Ascending aorta (tissue), 2 donors: ENCODE data around the gene MARCHF2. TPM values are rescaled to one million over a fixed set of nuclear protein-coding genes. Genes with fewer than 3 reads are reported as not detected.

Source experiments
- DNase-seq, 2 donors: peaks; one replicate each; pipeline ENCODE4 v3.0.0-alpha.2; 2019; ENCODE audit warnings: low spot score in 2 of 2
- H3K27ac ChIP-seq, 2 donors: fragments of 200-600 bp; sonication (generic); one replicate each; pipeline ENCODE4 v1.5.1; 2016 to 2017; ENCODE audit warnings: mild to moderate bottlenecking in 1 of 2
- H3K27me3 ChIP-seq: fragments of 200-600 bp; sonication (generic); one replicate; pipeline ENCODE4 v1.5.1; 2017
- H3K36me3 ChIP-seq, 2 donors: fragments of 200-600 bp; sonication (generic); one replicate each; pipeline ENCODE4 v1.5.1; 2016
- H3K4me1 ChIP-seq, 2 donors: fragments of 200-600 bp; sonication (generic); one replicate each; pipeline ENCODE4 v1.5.1; 2016 to 2017; ENCODE audit warnings: mild to moderate bottlenecking in 1 of 2
- H3K4me3 ChIP-seq, 2 donors: fragments of 200-600 bp; sonication (generic); one replicate each; pipeline ENCODE4 v1.5.1; 2016 to 2017; ENCODE audit warnings: mild to moderate bottlenecking in 1 of 2
- H3K9me3 ChIP-seq, 2 donors: fragments of 200-600 bp; sonication (generic); one replicate each; pipeline ENCODE4 v1.5.1; 2016
- CTCF ChIP-seq, 3 experiments: fragments of 200-600 bp in 2 of 3; fragments of 450-650 bp in 1 of 3; sonication (generic) in 2 of 3; IDR thresholded peaks; one replicate each; pipeline ENCODE4 v1.5.1; 2016 to 2019; ENCODE audit warnings: antibody characterized with exemption in 3 of 3, mild to moderate bottlenecking in 1 of 3, moderate library complexity in 1 of 3
- intact Hi-C: fragments of 100-400 bp; cut with DNase I; formaldehyde crosslinking; loops from one replicate; pipeline ENCODE4 v1.15.1; 2023
- total RNA-seq: library from RNA; depleted of rRNA; stranded (reverse); fragments of >200 nt; gene quantifications from one replicate; pipeline ENCODE4 v1.1.0, GENCODE V29; 2016

The MARCHF2 gene
- total RNA-seq, 1 donor from 2014 or later = 151 TPM

GRCh38 chr19:8475005-8475404, 61.9 kb downstream of the MARCHF2 start:
- no peaks in the 10 kb centered on the region for H3K27me3 ChIP-seq
- TF ChIP-seq CTCF (IDR thresholded peaks at IDR 0.05) = no peak
- no peak overlapping the region for H3K4me3 ChIP-seq
- H3K4me1 ChIP-seq = no peaks in the 10 kb centered on the region
- no peak for DNase-seq
- intact Hi-C loops = no loop called here
- no peaks in the 10 kb centered on the region for H3K9me3 ChIP-seq
- H3K36me3 ChIP-seq = peaks cover 63 to 86% of the 10 kb centered on the region in 2 donors
- H3K27ac ChIP-seq = no peak overlapping the region

GRCh38 chr19:8476524-8476923, 63.4 kb downstream of the MARCHF2 start:
- DNase-seq = no peak
- Histone ChIP-seq H3K27me3 (no peaks in the 10 kb centered on the region), H3K36me3 (peaks cover 58 to 79% of the 10 kb centered on the region in 2 donors), H3K9me3 (no peaks in the 10 kb centered on the region), H3K4me3 (no peak overlapping the region), H3K4me1 (no peaks in the 10 kb centered on the region), H3K27ac (no peak overlapping the region)
- TF ChIP-seq CTCF (IDR thresholded peaks at IDR 0.05) = no peak
- intact Hi-C loops = no loop called here

- H3K4me3 ChIP-seq = no peak overlapping the region
- no peaks in the 10 kb centered on the region for H3K4me1 ChIP-seq
- H3K36me3 ChIP-seq = peaks cover 51 to 74% of the 10 kb centered on the region in 2 donors
- no peaks in the 10 kb centered on the region for H3K27me3 ChIP-seq
- TF ChIP-seq CTCF (IDR thresholded peaks at IDR 0.05) = no peak
- peak overlapping the region in 1 of 2 donors; percentile 36 for H3K27ac ChIP-seq
- intact Hi-C loops = no loop called here
- H3K9me3 ChIP-seq = no peaks in the 10 kb centered on the region
- DNase-seq = no peak
Observed at GRCh38 chr19:8477889-8478288, 64.8 kb downstream of the MARCHF2 start.

- Histone ChIP-seq H3K4me3 (no peak overlapping the region), H3K4me1 (no peaks in the 10 kb centered on the region), H3K27ac (peak overlapping the region in 1 of 2 donors; percentile 36), H3K36me3 (peaks cover 51 to 72% of the 10 kb centered on the region in 2 donors), H3K9me3 (no peaks in the 10 kb centered on the region), H3K27me3 (no peaks in the 10 kb centered on the region)
- intact Hi-C loops = no loop called here
- no peak for TF ChIP-seq CTCF (IDR thresholded peaks at IDR 0.05)
- no peak for DNase-seq
Observed at GRCh38 chr19:8478598-8478997, 65.5 kb downstream of the MARCHF2 start.

- peaks cover 57 to 74% of the 10 kb centered on the region in 2 donors for H3K36me3 ChIP-seq
- H3K4me1 ChIP-seq = no peaks in the 10 kb centered on the region
- no peak overlapping the region for H3K4me3 ChIP-seq
- H3K9me3 ChIP-seq = no peaks in the 10 kb centered on the region
- intact Hi-C loops = no loop called here
- no peak for DNase-seq
- no peak overlapping the region for H3K27ac ChIP-seq
- no peaks in the 10 kb centered on the region for H3K27me3 ChIP-seq
- TF ChIP-seq CTCF (IDR thresholded peaks at IDR 0.05) = no peak
Observed at GRCh38 chr19:8481201-8481600, 68.1 kb downstream of the MARCHF2 start.

- Histone ChIP-seq H3K27me3 (no peaks in the 10 kb centered on the region), H3K27ac (no peak overlapping the region), H3K4me3 (no peak overlapping the region), H3K9me3 (no peaks in the 10 kb centered on the region), H3K36me3 (peaks cover 57 to 74% of the 10 kb centered on the region in 2 donors), H3K4me1 (no peaks in the 10 kb centered on the region)
- TF ChIP-seq CTCF (IDR thresholded peaks at IDR 0.05) = no peak
- no peak for DNase-seq
- intact Hi-C loops = no loop called here
Observed at GRCh38 chr19:8481616-8482015, 68.5 kb downstream of the MARCHF2 start.
